GM12878 (cell line): ENCODE results near the gene PPP6R2.
A peak's percentile ranks its signal among the peaks of the same experiment; 100 is the strongest.

Experiments
- POLR2A ChIP-seq: IDR thresholded peaks from 2 replicates; pipeline ENCODE4 v1.6.1; 2011; ENCODE audit warnings: low read depth, mild to moderate bottlenecking, low read length
- RFX5 ChIP-seq: IDR thresholded peaks from 2 replicates; pipeline ENCODE4 v1.6.1; 2011; ENCODE audit warnings: low read depth, low read length, improper control_type of control experiment
- ZNF274 ChIP-seq: IDR thresholded peaks from one replicate; pipeline ENCODE4 v1.8.0; 2011; ENCODE audit not compliant: insufficient read length, insufficient read depth
- TF ChIP-seq, protein P1 (sequence below), 3 experiments: IDR thresholded peaks in 2 of 3; conservative IDR thresholded peaks in 1 of 3; 2 replicates each; pipeline ENCODE4 v1.5.1; 2011; ENCODE audit warnings: low read depth in 3 of 3, low read length in 3 of 3, mild to moderate bottlenecking in 3 of 3, control low read depth in 2 of 3, moderate library complexity in 2 of 3, inconsistent platforms in 1 of 3, mixed read lengths in 1 of 3; ENCODE audit not compliant: control insufficient read depth in 2 of 3, insufficient read depth in 1 of 3; ENCODE audit errors: extremely low read depth in 1 of 3

DNA sequence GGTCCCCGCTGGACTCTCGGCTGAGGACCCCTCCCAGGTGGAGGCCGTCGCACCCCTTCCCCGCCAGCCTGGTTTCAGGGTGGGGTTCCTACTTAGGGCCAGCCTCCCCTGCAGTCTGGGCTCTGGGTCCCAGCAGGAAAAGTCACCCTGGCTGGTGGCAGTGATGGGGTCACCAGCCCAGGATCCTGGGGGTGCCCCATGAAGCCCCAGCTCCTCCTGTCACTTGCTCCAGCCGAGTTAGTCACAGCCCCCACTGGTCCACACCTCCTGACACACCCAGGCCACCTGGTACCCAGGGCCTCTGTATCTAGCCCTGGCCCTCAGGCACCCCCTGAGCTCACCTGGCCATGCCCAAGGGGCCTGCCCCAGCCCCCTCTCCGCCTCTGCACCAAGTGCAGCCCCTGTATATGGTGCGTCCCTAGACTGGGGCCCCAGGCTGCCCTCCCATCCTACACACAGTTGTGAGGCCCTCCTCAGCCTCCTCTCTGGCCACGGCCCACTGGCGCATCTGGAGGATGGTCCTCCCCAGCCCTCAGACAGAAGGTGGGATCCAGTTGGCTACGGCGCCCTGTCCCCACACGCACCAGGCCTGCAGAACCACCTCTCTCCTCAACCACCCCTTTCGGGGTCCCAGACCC, 42.4 kb upstream of the PPP6R2 start:
- 0 out of 2 replicates have a peak, but pooled peaks have one; percentile 9 for TF ChIP-seq POLR2A
- TF ChIP-seq, protein P1, sequence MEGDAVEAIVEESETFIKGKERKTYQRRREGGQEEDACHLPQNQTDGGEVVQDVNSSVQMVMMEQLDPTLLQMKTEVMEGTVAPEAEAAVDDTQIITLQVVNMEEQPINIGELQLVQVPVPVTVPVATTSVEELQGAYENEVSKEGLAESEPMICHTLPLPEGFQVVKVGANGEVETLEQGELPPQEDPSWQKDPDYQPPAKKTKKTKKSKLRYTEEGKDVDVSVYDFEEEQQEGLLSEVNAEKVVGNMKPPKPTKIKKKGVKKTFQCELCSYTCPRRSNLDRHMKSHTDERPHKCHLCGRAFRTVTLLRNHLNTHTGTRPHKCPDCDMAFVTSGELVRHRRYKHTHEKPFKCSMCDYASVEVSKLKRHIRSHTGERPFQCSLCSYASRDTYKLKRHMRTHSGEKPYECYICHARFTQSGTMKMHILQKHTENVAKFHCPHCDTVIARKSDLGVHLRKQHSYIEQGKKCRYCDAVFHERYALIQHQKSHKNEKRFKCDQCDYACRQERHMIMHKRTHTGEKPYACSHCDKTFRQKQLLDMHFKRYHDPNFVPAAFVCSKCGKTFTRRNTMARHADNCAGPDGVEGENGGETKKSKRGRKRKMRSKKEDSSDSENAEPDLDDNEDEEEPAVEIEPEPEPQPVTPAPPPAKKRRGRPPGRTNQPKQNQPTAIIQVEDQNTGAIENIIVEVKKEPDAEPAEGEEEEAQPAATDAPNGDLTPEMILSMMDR (IDR thresholded peaks at IDR 0.05 in 2 of 3, conservative IDR thresholded peaks at IDR 0.05 in 1 of 3; ENCODE audit: control insufficient read depth in 2 of 3, extremely low read depth in 1 of 3, insufficient read depth in 1 of 3, low read depth in 3 of 3, low read length in 3 of 3) = no peak
- no peak for TF ChIP-seq ZNF274
- no peak for TF ChIP-seq RFX5
